RPMI7951 (cell line): ENCODE results near the gene SYT8. TPM values are rescaled to one million over a fixed set of nuclear protein-coding genes. Genes with fewer than 3 reads are reported as not detected.

Source experiments
- DNase-seq: peaks from one replicate; pipeline ENCODE4 v3.0.0-alpha.2; 2012; ENCODE audit warnings: low read depth
- total RNA-seq: library from RNA; depleted of rRNA; stranded (reverse); fragments of >200 nt; shearing (Covaris generic); gene quantifications from 2 replicates; pipeline ENCODE4 v1.2.3, GENCODE V29; 2014

The SYT8 gene
- total RNA-seq, 1 experiment from 2014 or later = not detected

DNA sequence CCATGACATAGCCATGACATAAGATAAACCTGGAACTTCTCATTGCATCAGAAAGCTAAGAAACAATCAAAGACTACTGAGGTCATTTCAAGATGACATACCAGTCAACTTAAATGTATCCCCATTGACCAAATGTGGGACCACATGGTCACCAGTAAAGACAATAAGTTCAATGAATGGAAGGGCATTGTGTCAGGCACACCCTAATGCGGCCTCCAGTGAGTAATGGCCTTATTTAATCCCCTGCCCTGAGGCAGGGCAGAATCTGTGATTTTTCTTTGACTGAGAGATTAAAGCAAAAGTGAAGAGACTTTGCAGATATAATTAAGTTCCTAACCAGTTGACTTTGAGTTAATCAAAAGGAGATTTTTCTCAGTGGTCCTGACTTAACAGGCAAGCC, 17.3 kb upstream of the SYT8 start:
- DNase-seq = peak; percentile 69

DNA sequence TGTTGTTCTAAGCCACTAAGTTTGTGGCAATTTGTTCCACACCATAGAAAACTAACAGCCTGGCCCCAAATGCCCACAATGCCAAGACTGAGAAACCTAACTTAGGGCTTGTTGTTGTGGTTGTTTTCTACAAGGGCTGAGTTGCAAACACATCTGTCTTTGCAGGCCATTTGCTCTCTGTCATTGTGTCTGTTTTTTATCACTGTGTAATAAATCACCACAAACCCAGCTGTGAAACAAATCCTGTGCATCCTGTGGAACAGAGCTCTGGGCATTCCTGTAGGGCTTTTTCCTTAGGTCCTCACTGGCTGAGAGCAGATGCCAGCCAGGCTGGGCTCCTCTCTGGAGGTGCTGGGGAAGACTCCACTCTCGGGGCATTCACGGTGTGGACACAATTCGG, 15.7 kb upstream of the SYT8 start:
- peak; percentile 37 for DNase-seq

- no peak for DNase-seq
Measured at GRCh38 chr11:1820463-1821325, 14.1 kb upstream of the SYT8 start.

- no peak for DNase-seq
Measured at GRCh38 chr11:1821562-1821961, 13.2 kb upstream of the SYT8 start.

- no peak for DNase-seq
Measured at GRCh38 chr11:1822648-1823375, 12.0 kb upstream of the SYT8 start.

DNA sequence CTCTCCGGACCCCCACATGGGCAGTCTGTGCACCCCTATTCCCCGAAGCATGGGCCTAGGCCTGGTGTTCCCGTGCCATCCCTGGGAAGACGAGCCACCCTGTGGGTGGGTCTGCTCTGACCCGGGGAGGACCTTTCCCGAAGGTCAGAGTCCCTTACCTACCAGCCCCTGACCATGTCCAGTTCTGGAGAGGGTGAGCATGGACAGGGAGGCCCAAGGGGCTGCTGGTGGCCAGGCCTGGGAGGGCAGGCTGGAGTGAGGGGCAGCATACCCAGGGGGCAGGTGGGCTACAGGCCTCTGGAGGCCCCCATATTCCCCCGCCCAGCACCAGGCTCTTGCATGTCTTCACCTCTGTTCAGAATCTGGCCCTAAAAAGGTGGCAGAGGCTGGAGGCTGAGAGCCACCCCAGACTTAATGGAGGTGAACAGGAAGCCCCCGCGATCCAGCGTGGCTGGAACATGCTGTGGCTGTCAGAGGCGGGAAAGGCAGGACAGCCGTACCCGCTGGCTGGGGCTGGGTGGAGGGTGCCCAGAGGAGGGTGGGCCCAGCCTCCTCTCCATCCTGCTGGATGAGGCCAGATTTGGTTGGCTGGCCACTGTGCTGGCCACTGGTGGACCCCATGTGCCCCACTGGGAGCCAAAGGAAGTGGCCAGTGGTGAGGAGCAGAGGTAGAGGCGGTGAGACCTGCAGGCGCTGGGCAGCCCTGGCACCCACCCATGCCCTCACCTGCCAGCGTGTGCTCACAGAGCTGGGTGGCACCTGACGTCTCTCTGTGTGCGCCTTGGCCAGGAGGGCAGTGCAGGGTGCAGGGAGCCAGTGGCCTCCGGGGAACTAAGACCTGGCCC, 11.2 kb upstream of the SYT8 start:
- no peak for DNase-seq

- DNase-seq = no peak
Measured at GRCh38 chr11:1824221-1825038, 10.4 kb upstream of the SYT8 start.

- DNase-seq = no peak
Measured at GRCh38 chr11:1825039-1825740, 9.6 kb upstream of the SYT8 start.

DNA sequence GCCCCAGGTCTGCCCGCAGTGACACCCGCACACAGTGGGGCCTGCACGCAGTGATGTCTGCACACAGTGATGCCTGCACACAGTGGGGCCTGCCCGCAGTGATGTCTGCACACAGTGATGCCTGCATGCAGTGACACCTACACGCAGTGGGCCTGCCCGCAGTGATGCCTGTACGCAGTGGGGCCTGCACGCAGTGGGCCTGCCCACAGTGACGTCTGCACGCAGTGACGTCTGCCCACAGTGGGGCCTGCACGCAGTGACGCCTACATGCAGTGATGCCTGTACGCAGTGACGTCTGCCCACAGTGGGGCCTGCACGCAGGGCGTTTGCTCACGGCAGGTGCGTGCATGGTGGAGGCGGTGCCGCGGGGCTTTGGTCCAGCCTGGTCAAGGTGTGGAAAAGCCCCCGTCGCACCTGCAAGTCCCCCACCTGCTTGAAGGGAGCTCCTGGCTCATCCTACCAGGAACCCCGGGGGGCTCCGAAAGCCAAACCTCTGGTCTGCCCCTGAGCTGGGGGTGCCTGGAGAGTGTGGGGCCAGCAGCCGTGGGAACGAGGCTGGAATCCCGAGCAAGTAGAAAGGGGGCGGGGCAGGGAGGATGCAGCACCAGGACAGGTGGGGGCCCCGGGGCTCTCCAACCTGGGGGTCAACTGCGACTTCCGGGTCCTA, 8.9 kb upstream of the SYT8 start:
- no peak for DNase-seq

DNA sequence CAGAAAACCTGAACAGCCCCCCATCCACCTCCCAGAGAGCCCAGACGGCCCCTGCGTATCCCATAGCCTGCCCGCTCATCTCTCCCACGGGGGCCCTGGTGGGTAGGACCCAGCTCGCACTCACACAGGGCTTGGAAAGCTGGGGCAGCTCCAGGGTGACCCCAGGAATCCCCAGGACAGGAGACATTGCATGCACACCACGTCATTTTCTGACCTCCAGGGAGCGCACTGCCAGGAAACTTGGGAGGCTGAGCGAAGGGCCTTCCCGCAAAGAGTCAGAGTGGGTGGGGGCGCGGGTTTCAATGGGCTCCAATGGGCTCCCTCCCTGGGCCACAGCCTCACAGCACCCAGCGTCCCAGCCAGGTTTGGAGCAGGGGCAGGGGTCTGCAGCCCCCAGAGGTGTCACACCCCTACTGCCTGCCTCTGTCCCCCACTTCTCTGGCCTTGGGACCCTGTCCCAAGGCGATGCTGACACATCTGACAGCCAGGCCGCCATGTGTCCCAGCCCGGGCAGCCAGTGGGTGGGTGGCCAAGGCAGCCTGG, 8.2 kb upstream of the SYT8 start:
- DNase-seq = peak; percentile 78

- peak; percentile 96 for DNase-seq
Measured at GRCh38 chr11:1827095-1827813, 7.5 kb upstream of the SYT8 start.

DNA sequence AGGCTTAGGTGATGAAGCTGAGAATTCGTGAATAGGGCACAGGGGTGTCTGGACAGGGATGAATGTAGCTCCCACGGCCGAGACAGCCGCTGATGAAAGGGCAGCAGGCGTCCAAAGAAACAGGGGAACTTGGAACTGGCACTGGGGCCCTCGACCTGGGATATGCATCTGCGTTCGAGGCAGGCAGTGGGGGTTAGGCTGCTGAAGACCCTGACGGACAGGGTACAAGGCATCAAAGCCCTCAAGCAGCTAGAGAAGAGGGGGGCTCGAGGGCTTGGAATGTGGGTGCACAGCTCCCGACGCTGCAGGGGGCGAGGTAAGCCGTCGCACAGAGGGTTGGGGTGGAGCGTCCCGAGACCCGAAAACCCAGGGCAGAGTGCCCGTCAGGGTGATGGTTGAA, 6.9 kb upstream of the SYT8 start:
- no peak for DNase-seq

GRCh38 chr11:1828542-1828941, 6.2 kb upstream of the SYT8 start:
- DNase-seq = no peak

GRCh38 chr11:1829039-1829820, 5.6 kb upstream of the SYT8 start:
- peak; percentile 91 for DNase-seq

- DNase-seq = no peak
Measured at GRCh38 chr11:1830004-1830321, 4.8 kb upstream of the SYT8 start.

GRCh38 chr11:1830322-1831223, 4.2 kb upstream of the SYT8 start:
- peak; percentile 86 for DNase-seq
